Activated CD8-positive, alpha-beta T cell treated with anti-CD3 and anti-CD28 coated beads for 36 hours (primary cell): ENCODE measurements around the gene POMGNT2. TPM values are rescaled to one million over a fixed set of nuclear protein-coding genes. Genes with fewer than 3 reads are reported as not detected.
"Not testable (repeated sequence)": the region's sequence is repeated elsewhere in the genome, so short reads cannot be mapped to it uniquely, and the experiment has no call there.

Experiments
- ATAC-seq: fragments of 200-7000 bp; cut with Tn5 transposase; one replicate; pipeline ENCODE4 v1.10.0; 2021; ENCODE audit warnings: mild to moderate bottlenecking, moderate library complexity
- CTCF ChIA-PET: fragments of 350-600 bp; sonication (Branson Sonifier 250); formaldehyde crosslinking; loops from one replicate; lab custom pipeline; 2021; ENCODE audit warnings: antibody characterized with exemption; lab: Charles Lee
- POLR2A ChIA-PET: fragments of 350-600 bp; sonication (Branson Sonifier 250); formaldehyde crosslinking; loops from one replicate; lab custom pipeline; 2021; ENCODE audit warnings: antibody characterized with exemption; lab: Charles Lee
- DNase-seq: peaks from one replicate; pipeline ENCODE4 v3.0.0-alpha.2; 2020
- H3K27ac Mint-ChIP-seq: one replicate; pipeline ENCODE4 v1.8.0; 2021; ENCODE audit warnings: mild to moderate bottlenecking, mixed read lengths
- H3K27me3 Mint-ChIP-seq: one replicate; pipeline ENCODE4 v1.8.0; 2021; ENCODE audit warnings: mixed read lengths
- H3K36me3 Mint-ChIP-seq: one replicate; pipeline ENCODE4 v1.8.0; 2021; ENCODE audit warnings: low read depth, mixed read lengths
- H3K4me1 Mint-ChIP-seq: one replicate; pipeline ENCODE4 v1.8.0; 2021; ENCODE audit warnings: low read depth, mixed read lengths
- H3K4me3 Mint-ChIP-seq: one replicate; pipeline ENCODE4 v1.8.0; 2021; ENCODE audit warnings: mild to moderate bottlenecking, moderate library complexity, mixed read lengths
- H3K9me3 Mint-ChIP-seq: one replicate; pipeline ENCODE4 v1.8.0; 2021; ENCODE audit warnings: mixed read lengths
- intact Hi-C: fragments of 100-400 bp; cut with micrococcal nuclease; formaldehyde crosslinking; loops from one replicate; pipeline ENCODE4 v1.10.0; 2022
- total RNA-seq, 2 experiments: library from RNA; stranded (reverse); gene quantifications; one replicate each; pipeline ENCODE4 v1.2.3, GENCODE V29; 2021
- TF ChIP-seq, protein P1 (sequence below): fragments of 200-600 bp; IDR thresholded peaks from one replicate; pipeline ENCODE4 v1.8.0; 2022; ENCODE audit warnings: antibody characterized with exemption, mild to moderate bottlenecking

The POMGNT2 gene
- total RNA-seq, 2 experiments from 2014 or later, result 11.9 to 12.0 TPM

DNA sequence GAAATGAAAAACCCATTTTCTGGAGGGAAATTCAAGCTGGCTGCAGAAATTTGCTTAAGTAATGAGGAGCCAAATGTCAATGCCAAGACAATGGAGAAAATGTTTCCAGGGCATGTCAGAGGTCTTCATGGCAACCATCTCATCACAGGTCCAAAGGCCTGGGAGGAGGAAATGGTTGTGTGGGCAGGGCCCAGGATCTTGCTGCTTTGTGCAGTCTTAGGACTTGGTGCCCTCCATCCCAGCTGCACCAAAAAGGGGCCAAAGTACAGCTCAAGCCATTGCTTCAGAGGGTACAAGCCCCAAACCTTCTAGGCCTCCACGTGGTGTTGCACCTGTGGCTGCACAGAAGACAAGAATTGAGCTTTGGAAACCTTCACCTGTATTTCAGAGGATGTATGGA is 59.3 kb downstream of the POMGNT2 start:
- Mint-ChIP-seq H3K27ac (no peak overlapping the region), H3K4me3 (no peak overlapping the region), H3K36me3 (peaks cover 4% of the 10 kb centered on the region), H3K27me3 (no peaks in the 10 kb centered on the region), H3K4me1 (no peaks in the 10 kb centered on the region), H3K9me3 (peaks cover 37% of the 10 kb centered on the region)
- TF ChIP-seq, protein P1, sequence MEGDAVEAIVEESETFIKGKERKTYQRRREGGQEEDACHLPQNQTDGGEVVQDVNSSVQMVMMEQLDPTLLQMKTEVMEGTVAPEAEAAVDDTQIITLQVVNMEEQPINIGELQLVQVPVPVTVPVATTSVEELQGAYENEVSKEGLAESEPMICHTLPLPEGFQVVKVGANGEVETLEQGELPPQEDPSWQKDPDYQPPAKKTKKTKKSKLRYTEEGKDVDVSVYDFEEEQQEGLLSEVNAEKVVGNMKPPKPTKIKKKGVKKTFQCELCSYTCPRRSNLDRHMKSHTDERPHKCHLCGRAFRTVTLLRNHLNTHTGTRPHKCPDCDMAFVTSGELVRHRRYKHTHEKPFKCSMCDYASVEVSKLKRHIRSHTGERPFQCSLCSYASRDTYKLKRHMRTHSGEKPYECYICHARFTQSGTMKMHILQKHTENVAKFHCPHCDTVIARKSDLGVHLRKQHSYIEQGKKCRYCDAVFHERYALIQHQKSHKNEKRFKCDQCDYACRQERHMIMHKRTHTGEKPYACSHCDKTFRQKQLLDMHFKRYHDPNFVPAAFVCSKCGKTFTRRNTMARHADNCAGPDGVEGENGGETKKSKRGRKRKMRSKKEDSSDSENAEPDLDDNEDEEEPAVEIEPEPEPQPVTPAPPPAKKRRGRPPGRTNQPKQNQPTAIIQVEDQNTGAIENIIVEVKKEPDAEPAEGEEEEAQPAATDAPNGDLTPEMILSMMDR, result no peak
- intact Hi-C loops, result no loop called here
- ATAC-seq (no peak), DNase-seq (no peak)
- ChIA-PET CTCF (no interaction called here), POLR2A (no interaction called here)

DNA sequence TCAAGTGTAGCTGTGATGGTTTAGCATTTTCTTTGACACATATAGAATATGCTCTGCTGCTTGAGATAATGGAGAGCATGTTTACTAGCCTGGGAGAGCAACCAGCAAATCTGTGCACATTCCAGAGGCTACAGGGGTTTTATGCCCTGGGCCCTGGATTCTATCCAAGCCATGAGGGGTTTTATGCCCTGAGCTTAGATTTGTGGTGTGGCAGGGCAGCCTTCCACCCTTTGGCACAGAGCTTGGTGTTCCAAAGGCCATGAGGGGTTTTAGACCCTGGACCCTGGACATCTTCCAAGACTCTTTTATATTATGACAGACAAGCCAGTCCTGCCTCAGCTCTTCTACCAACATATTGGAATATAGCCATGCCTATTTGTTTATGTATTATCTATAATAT is 60.8 kb downstream of the POMGNT2 start:
- H3K27ac Mint-ChIP-seq, CTCF ChIA-PET, H3K4me1 Mint-ChIP-seq, intact Hi-C loops, H3K36me3 Mint-ChIP-seq, ATAC-seq, POLR2A ChIA-PET, DNase-seq, H3K4me3 Mint-ChIP-seq, H3K27me3 Mint-ChIP-seq: not testable (repeated sequence)
- H3K9me3 Mint-ChIP-seq, result peaks cover 27% of the 10 kb centered on the region

DNA sequence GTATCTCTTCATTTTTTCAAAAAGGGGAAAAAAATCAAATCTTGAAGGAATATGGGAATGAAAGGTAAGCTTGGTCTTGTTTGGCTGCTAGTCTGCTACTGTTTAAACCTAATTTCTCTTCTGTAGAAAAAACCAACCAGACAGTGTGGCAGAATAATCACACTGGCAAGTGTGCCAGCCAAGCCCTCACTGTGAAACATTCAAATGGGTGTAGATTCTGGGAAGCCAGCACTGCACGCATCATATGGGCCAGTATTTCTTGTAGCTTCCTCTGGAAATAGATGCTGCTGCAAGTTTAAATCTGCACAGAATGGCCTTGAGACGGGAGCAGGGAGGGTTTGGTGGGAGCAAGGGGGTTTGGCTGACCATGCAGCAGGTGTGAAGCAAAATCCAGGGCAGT is 62.1 kb downstream of the POMGNT2 start:
- ChIA-PET POLR2A (no interaction called here), CTCF (no interaction called here)
- intact Hi-C loops, result no loop called here
- TF ChIP-seq, protein P1, result no peak
- H3K36me3 Mint-ChIP-seq, result peaks cover 3% of the 10 kb centered on the region
- DNase-seq, result no peak
- no peaks in the 10 kb centered on the region for H3K27me3 Mint-ChIP-seq
- ATAC-seq, result no peak
- H3K4me1 Mint-ChIP-seq, result peaks cover under 1% of the 10 kb centered on the region
- H3K27ac Mint-ChIP-seq, result no peak overlapping the region
- H3K4me3 Mint-ChIP-seq, result no peak overlapping the region
- peaks cover 19% of the 10 kb centered on the region for H3K9me3 Mint-ChIP-seq

DNA sequence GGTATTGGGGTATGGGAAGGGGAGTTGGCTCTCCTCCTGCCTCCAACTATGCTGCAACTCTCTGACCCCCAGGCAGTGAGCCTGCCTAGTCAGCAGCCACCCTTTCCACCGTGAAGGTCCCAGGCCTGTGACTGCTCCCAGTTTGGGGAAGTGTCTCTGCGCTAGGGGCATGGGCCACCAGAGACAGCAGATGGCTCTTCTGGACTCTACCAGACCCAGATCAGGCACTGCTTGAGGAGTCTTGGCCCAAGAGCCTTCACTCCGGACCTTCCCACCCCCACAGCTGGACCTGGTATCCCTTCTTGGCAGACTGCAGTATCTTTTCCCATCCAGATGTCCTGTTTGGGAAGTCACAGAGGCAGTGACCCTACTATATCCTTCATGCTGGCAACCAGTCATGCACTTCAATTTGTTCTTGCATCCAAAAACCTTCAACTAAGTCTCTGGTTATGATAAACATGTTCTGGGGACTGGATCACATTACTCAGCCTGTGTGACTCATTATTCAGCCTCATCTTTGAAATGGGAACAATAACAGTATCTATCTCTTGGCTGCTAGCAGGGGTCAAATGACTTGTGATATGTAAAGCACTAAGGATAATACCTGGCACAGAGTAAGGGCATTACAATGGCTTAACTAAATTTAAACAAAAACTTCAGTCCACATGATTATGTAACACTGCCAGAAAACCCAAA is 62.7 kb downstream of the POMGNT2 start:
- ATAC-seq (no peak), DNase-seq (no peak)
- Mint-ChIP-seq H3K27ac (no peak overlapping the region), H3K36me3 (peaks cover 3% of the 10 kb centered on the region), H3K27me3 (no peaks in the 10 kb centered on the region), H3K4me1 (peaks cover 6% of the 10 kb centered on the region), H3K9me3 (peaks cover 17% of the 10 kb centered on the region), H3K4me3 (no peak overlapping the region)
- TF ChIP-seq, protein P1, result no peak
- ChIA-PET POLR2A (no interaction called here), CTCF (no interaction called here)
- intact Hi-C loops, result no loop called here

DNA sequence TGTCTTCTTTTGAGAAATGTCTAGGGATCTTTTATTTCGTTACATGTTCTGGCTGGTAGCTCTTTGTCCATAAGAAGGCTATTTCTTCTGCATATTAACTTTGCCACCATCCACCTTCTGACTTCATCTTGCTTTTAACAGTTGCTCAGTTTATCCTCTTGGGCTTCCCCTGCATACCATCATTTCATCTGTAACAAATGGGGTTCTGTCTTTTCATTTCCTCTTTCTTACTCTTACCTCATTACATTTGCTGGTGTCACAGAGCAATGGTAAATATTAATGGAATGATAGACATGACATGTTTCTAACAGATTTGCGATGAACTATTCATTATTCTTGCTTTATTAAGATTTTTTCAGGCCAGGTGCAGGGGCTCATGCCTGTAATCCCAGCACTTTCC is 64.4 kb downstream of the POMGNT2 start:
- no peak overlapping the region for H3K4me3 Mint-ChIP-seq
- CTCF ChIA-PET, result no interaction called here
- TF ChIP-seq, protein P1, result no peak
- H3K9me3 Mint-ChIP-seq, result peaks cover 11% of the 10 kb centered on the region
- H3K27ac Mint-ChIP-seq, result no peak overlapping the region
- intact Hi-C loops, result no loop called here
- H3K4me1 Mint-ChIP-seq, result peaks cover 18% of the 10 kb centered on the region
- POLR2A ChIA-PET, result no interaction called here
- no peaks in the 10 kb centered on the region for H3K27me3 Mint-ChIP-seq
- no peak for ATAC-seq
- H3K36me3 Mint-ChIP-seq, result peaks cover 3% of the 10 kb centered on the region
- no peak for DNase-seq
